Measurements from ENCODE around the gene CACNA1I. TPM values are rescaled to one million over a fixed set of nuclear protein-coding genes. Genes with fewer than 3 reads are reported as not detected.

Gene CACNA1I
- polyA plus RNA-seq, 3 donors, result 0.04 TPM; not detected in 2

DNA sequence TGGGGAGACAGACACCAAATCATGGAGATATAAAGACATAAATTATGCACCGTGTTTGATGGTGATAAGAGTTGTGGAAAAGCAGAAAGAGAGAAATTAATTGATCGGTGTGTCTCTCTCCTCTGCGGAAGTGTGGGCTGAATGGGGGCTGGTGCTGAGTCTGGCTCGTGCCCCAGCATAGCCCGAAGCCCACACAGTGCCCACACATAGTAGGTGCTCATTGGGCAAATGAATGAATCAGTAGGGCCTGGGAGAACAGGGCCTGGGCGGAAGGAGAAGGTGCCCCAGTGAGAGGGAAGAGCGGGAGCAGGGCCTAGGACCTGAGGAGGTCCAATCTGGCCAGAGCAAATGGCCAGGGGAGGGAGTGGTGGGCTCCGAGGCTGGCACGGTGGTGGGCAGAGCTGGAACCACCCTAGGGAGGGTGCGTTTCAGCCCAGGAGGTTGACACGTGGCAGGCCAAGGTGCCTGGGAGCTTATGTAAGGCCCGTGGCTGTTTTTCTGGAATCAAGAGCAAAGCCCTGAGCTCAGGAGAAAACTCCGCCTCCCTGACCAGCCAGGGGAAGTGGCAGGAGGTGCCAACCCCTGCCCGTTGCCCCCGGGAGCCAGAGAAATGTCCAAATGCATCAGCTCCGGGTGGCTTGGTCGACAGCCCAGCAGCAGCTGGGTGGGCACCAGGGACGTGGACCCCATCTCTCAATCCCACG lies 2.1 kb upstream of the CACNA1I start:
- Histone ChIP-seq H3K27me3 (ENCODE audit: control insufficient read depth in 2 of 2, insufficient read depth in 2 of 2, low read length in 2 of 2) (no peaks in the 10 kb centered on the region), H3K9ac (ENCODE audit: insufficient read depth, low read length, poor library complexity, severe bottlenecking) (no peak overlapping the region), H3K4me2 (replicated peaks; ENCODE audit: extremely low read depth, low read length, poor library complexity, severe bottlenecking) (no peak overlapping the region), H3K9me3 (replicated peaks in 1 of 2; ENCODE audit: control insufficient read depth in 1 of 2, insufficient read depth in 1 of 2, low read length in 2 of 2) (no peaks in the 10 kb centered on the region), H3K79me2 (ENCODE audit: insufficient read depth, low read length) (no peaks in the 10 kb centered on the region), H3K4me3 (replicated peaks in 1 of 3; ENCODE audit: low read depth in 2 of 3, low read length in 3 of 3) (no peak overlapping the region), H3K4me1 (ENCODE audit: control insufficient read depth in 1 of 2, insufficient read depth in 2 of 2, low read length in 2 of 2) (no peaks in the 10 kb centered on the region), H4K20me1 (ENCODE audit: insufficient read depth, low read length) (no peaks in the 10 kb centered on the region), H3K36me3 (replicated peaks in 1 of 2; ENCODE audit: control insufficient read depth in 1 of 2, insufficient read depth in 2 of 2, low read length in 2 of 2) (no peaks in the 10 kb centered on the region), H2AFZ (ENCODE audit: insufficient read depth, low read depth, low read length, poor library complexity, severe bottlenecking) (no peak overlapping the region), H3K27ac (ENCODE audit: low read depth in 1 of 2, low read length in 2 of 2) (no peak overlapping the region)
- no peaks in the 10 kb centered on the region for H3K36me3 Mint-ChIP-seq
- peaks cover 7% of the 10 kb centered on the region for H3K4me1 Mint-ChIP-seq
- peaks cover 0 to 10% (median 5%) of the 10 kb centered on the region in 7 donors for H3K9me3 Mint-ChIP-seq
- intact Hi-C loops (cut with micrococcal nuclease), result no loop called here
- DNase-seq, result no peak
- WGBS (ENCODE audit: insufficient coverage), result 69% methylated on average over 16 of the region's 19 CpGs
- TF ChIP-seq, protein P1, sequence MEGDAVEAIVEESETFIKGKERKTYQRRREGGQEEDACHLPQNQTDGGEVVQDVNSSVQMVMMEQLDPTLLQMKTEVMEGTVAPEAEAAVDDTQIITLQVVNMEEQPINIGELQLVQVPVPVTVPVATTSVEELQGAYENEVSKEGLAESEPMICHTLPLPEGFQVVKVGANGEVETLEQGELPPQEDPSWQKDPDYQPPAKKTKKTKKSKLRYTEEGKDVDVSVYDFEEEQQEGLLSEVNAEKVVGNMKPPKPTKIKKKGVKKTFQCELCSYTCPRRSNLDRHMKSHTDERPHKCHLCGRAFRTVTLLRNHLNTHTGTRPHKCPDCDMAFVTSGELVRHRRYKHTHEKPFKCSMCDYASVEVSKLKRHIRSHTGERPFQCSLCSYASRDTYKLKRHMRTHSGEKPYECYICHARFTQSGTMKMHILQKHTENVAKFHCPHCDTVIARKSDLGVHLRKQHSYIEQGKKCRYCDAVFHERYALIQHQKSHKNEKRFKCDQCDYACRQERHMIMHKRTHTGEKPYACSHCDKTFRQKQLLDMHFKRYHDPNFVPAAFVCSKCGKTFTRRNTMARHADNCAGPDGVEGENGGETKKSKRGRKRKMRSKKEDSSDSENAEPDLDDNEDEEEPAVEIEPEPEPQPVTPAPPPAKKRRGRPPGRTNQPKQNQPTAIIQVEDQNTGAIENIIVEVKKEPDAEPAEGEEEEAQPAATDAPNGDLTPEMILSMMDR (IDR thresholded peaks at IDR 0.05), result no peak
- H3K27me3 Mint-ChIP-seq (ENCODE audit: low read depth in 3 of 3), result peaks cover 6 to 8% (median 7%) of the 10 kb centered on the region in 3 donors
- no peak overlapping the region for H3K27ac Mint-ChIP-seq
- no peak overlapping the region for H3K4me3 Mint-ChIP-seq

DNA sequence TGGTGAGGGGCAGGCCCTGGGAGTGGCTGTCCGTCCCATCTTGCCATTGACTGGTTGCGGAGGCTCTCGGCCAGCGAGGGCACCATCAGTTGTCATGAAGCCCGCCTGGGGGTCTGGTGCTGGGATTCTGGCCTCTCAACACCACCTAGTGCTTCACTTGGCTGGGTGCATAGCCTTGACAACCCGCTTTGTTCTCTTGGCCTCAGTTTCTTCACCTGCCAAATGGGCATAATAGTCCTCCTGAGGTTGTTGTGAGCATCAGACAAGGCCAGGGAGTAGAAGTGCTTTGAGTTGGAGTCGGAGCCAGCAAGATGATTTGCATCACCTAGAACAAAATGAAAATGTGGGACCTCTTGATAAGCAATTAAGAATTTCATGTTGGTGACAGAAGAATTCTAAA lies 1.5 kb upstream of the CACNA1I start:
- no peak overlapping the region for H3K4me3 Mint-ChIP-seq

More for the DNA sequence above, 1.5 kb upstream of the CACNA1I start:
- peaks cover 0 to 10% (median 5%) of the 10 kb centered on the region in 7 donors for H3K9me3 Mint-ChIP-seq
- H3K36me3 Mint-ChIP-seq, result no peaks in the 10 kb centered on the region
- peaks cover 6 to 8% (median 7%) of the 10 kb centered on the region in 3 donors for H3K27me3 Mint-ChIP-seq (ENCODE audit: low read depth in 3 of 3)
- no peak for DNase-seq
- Histone ChIP-seq H3K9me3 (replicated peaks in 1 of 2; ENCODE audit: control insufficient read depth in 1 of 2, insufficient read depth in 1 of 2, low read length in 2 of 2) (no peaks in the 10 kb centered on the region), H3K36me3 (replicated peaks in 1 of 2; ENCODE audit: control insufficient read depth in 1 of 2, insufficient read depth in 2 of 2, low read length in 2 of 2) (no peaks in the 10 kb centered on the region), H2AFZ (ENCODE audit: insufficient read depth, low read depth, low read length, poor library complexity, severe bottlenecking) (no peak overlapping the region), H3K4me1 (ENCODE audit: control insufficient read depth in 1 of 2, insufficient read depth in 2 of 2, low read length in 2 of 2) (no peaks in the 10 kb centered on the region), H3K27me3 (ENCODE audit: control insufficient read depth in 2 of 2, insufficient read depth in 2 of 2, low read length in 2 of 2) (no peaks in the 10 kb centered on the region), H3K9ac (ENCODE audit: insufficient read depth, low read length, poor library complexity, severe bottlenecking) (no peak overlapping the region), H3K27ac (ENCODE audit: low read depth in 1 of 2, low read length in 2 of 2) (no peak overlapping the region), H4K20me1 (ENCODE audit: insufficient read depth, low read length) (no peaks in the 10 kb centered on the region), H3K4me2 (replicated peaks; ENCODE audit: extremely low read depth, low read length, poor library complexity, severe bottlenecking) (no peak overlapping the region), H3K79me2 (ENCODE audit: insufficient read depth, low read length) (no peaks in the 10 kb centered on the region), H3K4me3 (replicated peaks in 1 of 3; ENCODE audit: low read depth in 2 of 3, low read length in 3 of 3) (no peak overlapping the region)
- TF ChIP-seq, protein P1 (IDR thresholded peaks at IDR 0.05), result no peak
- H3K4me1 Mint-ChIP-seq, result peaks cover 7% of the 10 kb centered on the region
- H3K27ac Mint-ChIP-seq, result no peak overlapping the region
- WGBS (ENCODE audit: insufficient coverage), result 97% methylated on average over 7 of the region's 7 CpGs
- intact Hi-C loops (cut with micrococcal nuclease), result no loop called here
